ENCODE results near the gene MYMX. TPM values are rescaled to one million over a fixed set of nuclear protein-coding genes. Genes with fewer than 3 reads are reported as not detected.

The MYMX gene
- total and polyA plus RNA-seq, 2 of the 13 experiments (the other 11 are each of a cell fraction or from before 2014, with no cell fraction given): not detected

DNA sequence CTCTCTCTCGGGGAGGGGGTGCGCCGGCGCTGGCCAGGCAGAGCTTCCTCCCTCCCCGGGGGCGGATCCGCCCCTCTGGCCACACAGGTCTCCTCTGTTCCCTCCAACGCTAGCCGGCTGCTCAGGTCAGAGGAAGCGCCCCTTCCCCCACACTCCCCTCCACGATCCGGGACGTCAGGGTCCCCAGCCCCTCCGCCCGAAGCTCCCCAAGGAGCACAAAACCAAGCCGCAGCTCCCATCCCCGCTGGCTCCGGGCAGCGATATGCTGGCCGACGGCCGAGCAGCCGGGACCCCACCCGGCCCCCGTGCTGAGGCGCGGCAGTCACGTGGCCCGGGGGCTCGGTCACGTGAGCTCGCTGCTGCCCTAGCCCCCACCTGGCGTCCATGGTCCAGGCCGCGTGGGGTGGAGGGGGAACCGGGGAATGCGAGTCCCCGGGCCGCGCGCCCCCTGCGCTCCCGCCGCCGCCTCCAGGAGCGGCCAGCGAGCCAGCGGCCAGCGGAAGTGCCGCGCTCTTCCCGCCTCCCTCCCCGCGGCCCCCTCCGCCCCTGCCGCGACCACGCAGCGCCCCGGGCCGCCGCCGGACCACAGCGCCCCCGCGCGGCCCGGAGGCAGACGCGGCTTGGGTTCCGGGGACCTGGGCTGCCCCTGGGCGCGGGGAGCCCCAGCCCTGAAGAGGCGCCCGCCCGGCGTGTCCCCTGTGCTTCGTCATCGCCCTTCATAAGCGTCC is 40.5 kb downstream of the MYMX start, which contains the start of gene SLC35B2 (continued):
- peak; percentile 98 for TF ChIP-seq ZBTB2 (CRISPR knock-in tag; IDR thresholded peaks at IDR 0.05; ENCODE audit: low read depth)
- peak; percentile 64 for TF ChIP-seq RNF2 (conservative IDR thresholded peaks at IDR 0.05; ENCODE audit: low read depth)
- TF ChIP-seq REL (CRISPR knock-in tag; conservative IDR thresholded peaks at IDR 0.05): peak; percentile 87; the same call in 1 of the 2 replicates
- TF ChIP-seq ATM (IDR thresholded peaks at IDR 0.05; ENCODE audit: borderline replicate concordance): no peak
- no peak for TF ChIP-seq HNF4G (IDR thresholded peaks at IDR 0.05; ENCODE audit: borderline replicate concordance, low read depth, low read length)
- peak; percentile 80; the same call in 1 of the 2 replicates for TF ChIP-seq HNF4G (CRISPR knock-in tag; IDR thresholded peaks at IDR 0.05; ENCODE audit: borderline replicate concordance, low read depth)
- TF ChIP-seq ZNF383 (CRISPR knock-in tag; IDR thresholded peaks at IDR 0.05; ENCODE audit: borderline replicate concordance): 0 out of 2 replicates have a peak, but pooled peaks have one; percentile 8
- no peak for TF ChIP-seq ZBTB43 (CRISPR knock-in tag; conservative IDR thresholded peaks at IDR 0.05)
- TF ChIP-seq FOXA1 (IDR thresholded peaks at IDR 0.05): no peak
- TF ChIP-seq FOXA1 (CRISPR knock-in tag; IDR thresholded peaks at IDR 0.05): no peak; the same call in 1 of the 2 replicates
- TF ChIP-seq ZC3H13 (CRISPR knock-in tag; IDR thresholded peaks at IDR 0.05): peak; percentile 93
- no peak for TF ChIP-seq MTF1 (CRISPR knock-in tag; IDR thresholded peaks at IDR 0.05)
- TF ChIP-seq, protein P1, sequence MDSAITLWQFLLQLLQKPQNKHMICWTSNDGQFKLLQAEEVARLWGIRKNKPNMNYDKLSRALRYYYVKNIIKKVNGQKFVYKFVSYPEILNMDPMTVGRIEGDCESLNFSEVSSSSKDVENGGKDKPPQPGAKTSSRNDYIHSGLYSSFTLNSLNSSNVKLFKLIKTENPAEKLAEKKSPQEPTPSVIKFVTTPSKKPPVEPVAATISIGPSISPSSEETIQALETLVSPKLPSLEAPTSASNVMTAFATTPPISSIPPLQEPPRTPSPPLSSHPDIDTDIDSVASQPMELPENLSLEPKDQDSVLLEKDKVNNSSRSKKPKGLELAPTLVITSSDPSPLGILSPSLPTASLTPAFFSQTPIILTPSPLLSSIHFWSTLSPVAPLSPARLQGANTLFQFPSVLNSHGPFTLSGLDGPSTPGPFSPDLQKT (CRISPR knock-in tag; IDR thresholded peaks at IDR 0.05; ENCODE audit: borderline replicate concordance): no peak
- TF ChIP-seq ATAD3A (CRISPR knock-in tag; IDR thresholded peaks at IDR 0.05): no peak
- TF ChIP-seq ZNF547 (CRISPR knock-in tag; IDR thresholded peaks at IDR 0.05): peak; percentile 96
- TF ChIP-seq, protein P2, sequence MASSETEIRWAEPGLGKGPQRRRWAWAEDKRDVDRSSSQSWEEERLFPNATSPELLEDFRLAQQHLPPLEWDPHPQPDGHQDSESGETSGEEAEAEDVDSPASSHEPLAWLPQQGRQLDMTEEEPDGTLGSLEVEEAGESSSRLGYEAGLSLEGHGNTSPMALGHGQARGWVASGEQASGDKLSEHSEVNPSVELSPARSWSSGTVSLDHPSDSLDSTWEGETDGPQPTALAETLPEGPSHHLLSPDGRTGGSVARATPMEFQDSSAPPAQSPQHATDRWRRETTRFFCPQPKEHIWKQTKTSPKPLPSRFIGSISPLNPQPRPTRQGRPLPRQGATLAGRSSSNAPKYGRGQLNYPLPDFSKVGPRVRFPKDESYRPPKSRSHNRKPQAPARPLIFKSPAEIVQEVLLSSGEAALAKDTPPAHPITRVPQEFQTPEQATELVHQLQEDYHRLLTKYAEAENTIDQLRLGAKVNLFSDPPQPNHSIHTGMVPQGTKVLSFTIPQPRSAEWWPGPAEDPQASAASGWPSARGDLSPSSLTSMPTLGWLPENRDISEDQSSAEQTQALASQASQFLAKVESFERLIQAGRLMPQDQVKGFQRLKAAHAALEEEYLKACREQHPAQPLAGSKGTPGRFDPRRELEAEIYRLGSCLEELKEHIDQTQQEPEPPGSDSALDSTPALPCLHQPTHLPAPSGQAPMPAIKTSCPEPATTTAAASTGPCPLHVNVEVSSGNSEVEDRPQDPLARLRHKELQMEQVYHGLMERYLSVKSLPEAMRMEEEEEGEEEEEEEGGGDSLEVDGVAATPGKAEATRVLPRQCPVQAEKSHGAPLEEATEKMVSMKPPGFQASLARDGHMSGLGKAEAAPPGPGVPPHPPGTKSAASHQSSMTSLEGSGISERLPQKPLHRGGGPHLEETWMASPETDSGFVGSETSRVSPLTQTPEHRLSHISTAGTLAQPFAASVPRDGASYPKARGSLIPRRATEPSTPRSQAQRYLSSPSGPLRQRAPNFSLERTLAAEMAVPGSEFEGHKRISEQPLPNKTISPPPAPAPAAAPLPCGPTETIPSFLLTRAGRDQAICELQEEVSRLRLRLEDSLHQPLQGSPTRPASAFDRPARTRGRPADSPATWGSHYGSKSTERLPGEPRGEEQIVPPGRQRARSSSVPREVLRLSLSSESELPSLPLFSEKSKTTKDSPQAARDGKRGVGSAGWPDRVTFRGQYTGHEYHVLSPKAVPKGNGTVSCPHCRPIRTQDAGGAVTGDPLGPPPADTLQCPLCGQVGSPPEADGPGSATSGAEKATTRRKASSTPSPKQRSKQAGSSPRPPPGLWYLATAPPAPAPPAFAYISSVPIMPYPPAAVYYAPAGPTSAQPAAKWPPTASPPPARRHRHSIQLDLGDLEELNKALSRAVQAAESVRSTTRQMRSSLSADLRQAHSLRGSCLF (CRISPR knock-in tag; IDR thresholded peaks at IDR 0.05; ENCODE audit: borderline replicate concordance): no peak
- TF ChIP-seq PLRG1 (conservative IDR thresholded peaks at IDR 0.05): no peak
- TF ChIP-seq TCF7L2 (IDR thresholded peaks at IDR 0.05; ENCODE audit: low read depth, low read length): no peak
- TF ChIP-seq ZNF629 (CRISPR knock-in tag; conservative IDR thresholded peaks at IDR 0.05): no peak
- TF ChIP-seq SIX4 (CRISPR knock-in tag; IDR thresholded peaks at IDR 0.05): no peak; the same call in none of the 2 replicates
- no peak for TF ChIP-seq CEBPB (IDR thresholded peaks at IDR 0.05; ENCODE audit: borderline replicate concordance, low read depth, low read length)
- 0 out of 2 replicates have a peak, but pooled peaks have one; percentile 33 for TF ChIP-seq SMYD3 (CRISPR knock-in tag; IDR thresholded peaks at IDR 0.05)
- no peak for TF ChIP-seq ZNF251 (CRISPR knock-in tag; IDR thresholded peaks at IDR 0.05)
